GM18517 (cell line): ENCODE measurements around the gene MUC5AC.

Source experiments
- ATAC-seq: cut with Tn5 transposase; IDR thresholded peaks from one replicate; pipeline ENCODE4 v1.9.1; 2021; ENCODE audit warnings: mild to moderate bottlenecking, moderate library complexity; ENCODE audit not compliant: unreplicated experiment

The MUC5AC gene

GRCh38 chr11:1195682-1196515 lies 38.1 kb downstream of the MUC5AC start:
- no peak for ATAC-seq

GRCh38 chr11:1196516-1197391 lies 39.0 kb downstream of the MUC5AC start:
- ATAC-seq = no peak

DNA sequence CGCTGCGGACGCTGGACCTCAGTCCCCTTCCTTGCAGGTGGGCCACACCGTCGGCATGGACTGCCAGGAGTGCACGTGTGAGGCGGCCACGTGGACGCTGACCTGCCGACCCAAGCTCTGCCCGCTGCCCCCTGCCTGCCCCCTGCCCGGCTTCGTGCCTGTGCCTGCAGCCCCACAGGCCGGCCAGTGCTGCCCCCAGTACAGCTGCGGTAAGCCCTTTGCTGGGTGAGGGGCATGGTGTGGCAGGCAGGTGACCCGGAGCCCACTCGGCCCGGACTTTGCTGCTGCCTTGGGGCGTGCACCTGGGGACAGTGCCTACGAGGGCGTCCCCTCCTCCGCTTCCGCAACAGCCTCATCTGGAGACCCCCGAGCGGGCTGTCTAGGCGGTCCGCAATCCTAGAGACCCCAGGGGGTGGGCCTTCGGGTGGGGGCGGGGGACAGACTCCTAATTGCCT lies 39.7 kb downstream of the MUC5AC start:
- ATAC-seq = no peak

GRCh38 chr11:1197886-1198560 lies 40.3 kb downstream of the MUC5AC start:
- no peak for ATAC-seq

- no peak for ATAC-seq
Observed at GRCh38 chr11:1198561-1199240, 40.9 kb downstream of the MUC5AC start.

DNA sequence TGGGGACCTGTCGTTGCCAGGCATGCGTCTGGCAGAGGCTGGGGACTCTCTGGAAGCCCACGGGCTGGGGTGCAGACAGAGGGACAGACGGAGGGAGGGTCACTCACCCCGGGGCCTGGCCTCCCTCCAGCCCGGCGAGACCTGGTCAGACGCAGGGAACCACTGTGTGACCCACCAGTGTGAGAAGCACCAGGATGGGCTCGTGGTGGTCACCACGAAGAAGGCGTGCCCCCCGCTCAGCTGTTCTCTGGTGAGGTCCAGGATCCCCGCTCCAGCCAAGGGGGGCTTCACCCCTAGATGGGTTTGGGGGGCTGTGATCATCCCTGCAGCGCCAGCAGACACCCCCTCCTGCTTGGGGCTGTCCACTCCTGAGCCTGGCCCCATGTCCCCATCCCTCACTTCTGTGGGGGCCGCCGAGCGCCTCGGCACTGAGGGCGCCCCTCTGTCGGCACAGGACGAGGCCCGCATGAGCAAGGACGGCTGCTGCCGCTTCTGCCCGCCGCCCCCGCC lies 41.5 kb downstream of the MUC5AC start:
- ATAC-seq = no peak

DNA sequence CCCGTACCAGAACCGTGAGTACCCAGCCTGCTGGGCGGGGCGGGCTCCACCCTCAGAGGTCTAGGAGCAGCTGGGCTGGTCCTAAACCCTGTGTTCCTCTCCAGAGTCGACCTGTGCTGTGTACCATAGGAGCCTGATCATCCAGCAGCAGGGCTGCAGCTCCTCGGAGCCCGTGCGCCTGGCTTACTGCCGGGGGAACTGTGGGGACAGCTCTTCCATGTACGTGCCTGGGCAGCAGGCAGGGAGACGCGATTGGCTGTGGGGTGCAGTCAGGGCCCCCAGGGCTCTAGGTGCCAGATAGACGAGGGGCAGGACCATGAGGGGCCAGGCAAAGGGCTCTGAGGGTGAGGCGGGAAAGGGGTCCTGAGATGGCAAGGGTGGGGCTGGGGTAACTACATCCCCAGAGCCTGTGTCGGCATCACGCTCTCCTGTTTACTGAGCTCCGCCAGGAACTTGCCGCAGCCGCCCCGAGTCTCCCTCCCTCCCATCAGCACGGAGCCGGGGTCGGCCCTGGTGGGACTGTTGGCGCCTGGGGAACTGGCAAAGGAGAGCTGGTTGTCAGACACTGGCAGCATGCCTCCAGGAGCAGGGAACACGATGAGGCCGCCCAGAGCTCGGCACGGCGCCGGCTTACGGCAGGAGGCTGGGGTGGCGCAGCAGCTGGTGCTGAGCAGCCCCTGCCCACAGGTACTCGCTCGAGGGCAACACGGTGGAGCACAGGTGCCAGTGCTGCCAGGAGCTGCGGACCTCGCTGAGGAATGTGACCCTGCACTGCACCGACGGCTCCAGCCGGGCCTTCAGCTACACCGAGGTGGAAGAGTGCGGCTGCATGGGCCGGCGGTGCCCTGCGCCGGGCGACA lies 42.2 kb downstream of the MUC5AC start:
- ATAC-seq = no peak

DNA sequence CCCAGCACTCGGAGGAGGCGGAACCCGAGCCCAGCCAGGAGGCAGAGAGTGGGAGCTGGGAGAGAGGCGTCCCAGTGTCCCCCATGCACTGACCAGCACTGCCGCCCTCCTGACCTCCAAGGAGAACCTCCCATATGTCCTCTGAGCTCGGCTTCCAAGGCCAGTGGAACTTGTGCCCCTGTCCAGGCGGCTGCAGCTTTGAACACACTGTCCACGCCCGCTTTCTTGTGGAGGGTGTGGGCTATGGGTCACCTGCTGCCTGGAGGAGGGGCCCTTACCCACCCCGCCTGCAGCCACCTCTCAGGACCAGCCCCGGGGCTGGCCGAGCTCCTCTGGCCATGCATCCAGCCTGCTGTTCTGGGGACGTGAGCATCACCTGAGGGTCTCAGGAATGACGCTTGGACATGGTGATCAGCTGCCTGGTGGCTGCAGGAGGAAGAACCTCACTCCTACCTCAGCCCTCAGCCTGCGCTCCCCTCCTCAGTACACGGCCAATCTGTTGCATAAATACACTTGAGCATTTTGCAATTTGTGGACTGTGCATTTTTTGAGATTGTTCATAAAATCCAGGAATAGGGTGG lies 42.9 kb downstream of the MUC5AC start:
- ATAC-seq = no peak

GRCh38 chr11:1201395-1202153 lies 43.8 kb downstream of the MUC5AC start:
- ATAC-seq = no peak

DNA sequence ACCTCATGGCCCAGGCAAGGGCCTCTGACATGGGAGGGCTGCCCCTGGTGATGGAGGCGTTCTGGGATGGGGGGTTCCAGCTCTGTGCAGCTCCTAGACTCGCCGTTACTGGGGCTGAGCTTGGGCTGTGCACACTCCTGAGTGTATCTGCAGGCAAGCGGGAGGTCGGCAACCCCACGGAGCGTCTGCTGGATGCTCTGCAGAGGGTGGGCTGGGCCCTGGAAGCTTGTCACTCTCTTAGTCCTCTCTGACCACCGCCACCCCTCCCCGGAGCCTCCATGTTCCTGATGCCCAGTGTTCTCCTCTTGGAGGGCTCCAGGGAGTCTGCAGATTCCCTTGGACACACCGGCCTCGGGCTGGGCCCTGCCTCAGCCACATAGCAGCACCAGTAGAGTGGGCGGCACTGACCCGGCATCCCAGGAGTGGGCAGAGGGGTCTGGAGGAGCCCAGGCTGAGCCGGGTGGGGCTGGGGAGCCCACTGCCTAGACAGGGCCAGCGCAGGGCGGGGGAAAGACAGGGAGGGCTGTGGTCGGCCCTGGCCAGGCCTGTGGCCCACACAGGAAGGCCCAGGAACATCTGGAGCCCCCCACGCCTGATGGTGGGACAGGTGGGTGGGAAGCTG lies 44.5 kb downstream of the MUC5AC start:
- no peak for ATAC-seq

- no peak for ATAC-seq
Observed at GRCh38 chr11:1202776-1203504, 45.2 kb downstream of the MUC5AC start.

DNA sequence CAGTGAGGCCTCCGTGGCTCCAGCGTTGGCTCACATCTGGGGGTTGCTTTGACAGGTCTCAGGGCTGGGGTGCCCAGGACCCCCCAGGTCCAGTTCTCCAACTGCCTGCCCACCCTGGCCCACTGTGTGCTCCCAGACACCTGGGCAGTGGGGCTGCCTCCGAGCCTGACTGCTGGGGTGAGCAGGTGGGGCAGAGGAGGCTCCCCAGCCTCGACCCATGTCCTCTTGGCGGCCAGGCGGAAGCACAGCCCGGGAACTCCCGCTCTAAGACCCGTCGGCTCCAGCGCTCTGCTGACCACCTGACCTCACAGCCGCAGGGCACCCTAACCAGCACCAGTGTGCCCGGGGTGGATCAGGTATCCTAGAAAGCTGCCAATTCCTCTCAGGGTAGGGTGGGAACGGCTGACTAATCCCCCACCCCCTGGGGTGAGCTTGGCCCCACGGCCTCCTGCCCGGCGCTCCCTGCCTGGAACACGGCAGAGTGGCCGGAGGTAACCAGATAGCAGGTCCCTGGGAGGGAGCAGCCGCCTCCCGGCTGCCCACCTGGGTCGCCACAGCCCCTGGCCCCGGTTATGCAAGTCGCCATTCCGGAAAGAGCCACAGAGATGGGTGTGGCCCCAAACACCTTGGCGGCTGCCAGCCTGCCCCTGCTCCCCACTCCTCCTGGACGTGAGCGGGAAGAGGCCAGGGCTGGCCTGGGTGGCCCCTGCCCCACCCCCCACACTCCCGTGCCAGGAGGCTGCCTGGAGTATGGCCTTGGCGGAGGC lies 45.9 kb downstream of the MUC5AC start:
- no peak for ATAC-seq

GRCh38 chr11:1204381-1205101 lies 46.8 kb downstream of the MUC5AC start:
- no peak for ATAC-seq

DNA sequence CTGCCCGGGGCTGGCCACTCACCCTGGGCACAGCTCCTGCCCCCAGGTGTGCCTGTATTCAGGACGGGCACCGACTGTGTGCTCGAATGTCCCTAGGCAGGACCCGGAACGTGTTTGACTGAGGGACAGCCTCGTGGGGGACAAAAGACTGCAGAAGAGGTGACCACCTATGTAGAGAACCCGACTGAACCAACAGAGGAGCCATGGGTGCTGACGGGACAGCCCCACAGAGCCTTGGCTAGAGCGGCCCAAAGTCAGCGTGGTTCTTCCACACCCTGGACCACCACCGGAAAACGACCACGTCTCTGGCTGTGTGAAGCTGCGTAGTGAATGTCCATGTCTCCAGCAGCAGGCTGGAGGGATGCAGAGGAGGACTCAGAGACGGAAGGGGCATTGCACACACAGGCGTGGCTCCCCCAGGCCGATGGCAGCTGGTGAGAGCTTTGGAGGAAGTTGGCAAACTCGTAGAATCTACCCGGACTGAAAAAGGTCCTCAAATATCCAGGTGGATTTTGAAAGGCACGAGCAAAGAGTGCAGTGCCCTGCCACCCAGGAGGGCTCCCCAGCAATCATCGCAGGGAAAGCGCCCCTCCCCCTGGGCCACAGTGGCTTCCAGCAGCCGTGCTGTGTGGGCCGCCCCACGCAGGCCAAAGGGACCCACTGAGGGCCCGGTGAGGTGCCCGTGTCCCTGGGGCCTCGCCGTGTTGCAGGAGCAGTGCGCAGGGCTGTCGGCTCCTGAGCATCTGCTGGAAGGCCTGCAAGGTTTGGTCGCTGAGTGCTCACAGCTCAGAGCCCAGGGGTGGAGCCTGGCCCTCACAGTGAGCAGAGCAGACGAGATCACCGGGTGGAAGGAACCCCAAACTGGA lies 47.6 kb downstream of the MUC5AC start:
- no peak for ATAC-seq

- ATAC-seq = no peak
Observed at GRCh38 chr11:1205987-1206331, 48.2 kb downstream of the MUC5AC start.
